ENCODE data around the gene SLC22A7.
A peak's percentile ranks its signal among the peaks of the same experiment; 100 is the strongest.

The SLC22A7 gene

GRCh38 chr6:43328528-43328927 lies 30.5 kb downstream of the SLC22A7 start:
- no peaks in the 10 kb centered on the region for H3K4me1 ChIP-seq
- H3K27me3 ChIP-seq = no peaks in the 10 kb centered on the region
- H3K9me3 ChIP-seq = no peaks in the 10 kb centered on the region
- no peak overlapping the region for H3K4me3 ChIP-seq (ENCODE audit: low read depth, low read length)
- no peaks in the 10 kb centered on the region for H3K36me3 ChIP-seq
- DNase-seq = no peak
- no peak for TF ChIP-seq CTCF (IDR thresholded peaks at IDR 0.05; ENCODE audit: low read depth, low read length)

- no peaks in the 10 kb centered on the region for H3K9me3 ChIP-seq
- H3K4me1 ChIP-seq = no peaks in the 10 kb centered on the region
- no peaks in the 10 kb centered on the region for H3K27me3 ChIP-seq
- no peak for TF ChIP-seq CTCF (IDR thresholded peaks at IDR 0.05; ENCODE audit: low read depth, low read length)
- no peak for DNase-seq
- no peak overlapping the region for H3K4me3 ChIP-seq (ENCODE audit: low read depth, low read length)
- H3K36me3 ChIP-seq = no peaks in the 10 kb centered on the region
Observed at GRCh38 chr6:43331470-43331869, 33.4 kb downstream of the SLC22A7 start.

- Histone ChIP-seq H3K4me3 (ENCODE audit: low read depth, low read length) (no peak overlapping the region), H3K9me3 (no peaks in the 10 kb centered on the region), H3K27me3 (no peaks in the 10 kb centered on the region), H3K36me3 (no peaks in the 10 kb centered on the region), H3K4me1 (no peaks in the 10 kb centered on the region)
- no peak for TF ChIP-seq CTCF (IDR thresholded peaks at IDR 0.05; ENCODE audit: low read depth, low read length)
- no peak for DNase-seq
Observed at GRCh38 chr6:43331891-43332290, 33.8 kb downstream of the SLC22A7 start.

- DNase-seq = no peak
- Histone ChIP-seq H3K9me3 (no peaks in the 10 kb centered on the region), H3K36me3 (peaks cover 12% of the 10 kb centered on the region), H3K27me3 (no peaks in the 10 kb centered on the region), H3K4me1 (no peaks in the 10 kb centered on the region), H3K4me3 (ENCODE audit: low read depth, low read length) (no peak overlapping the region)
- peak; percentile 62 for TF ChIP-seq CTCF (IDR thresholded peaks at IDR 0.05; ENCODE audit: low read depth, low read length)
Observed at GRCh38 chr6:43334466-43335095, 36.5 kb downstream of the SLC22A7 start.

GRCh38 chr6:43335469-43335868 lies 37.4 kb downstream of the SLC22A7 start:
- Histone ChIP-seq H3K9me3 (no peaks in the 10 kb centered on the region), H3K27me3 (no peaks in the 10 kb centered on the region), H3K36me3 (peaks cover 21% of the 10 kb centered on the region), H3K4me3 (ENCODE audit: low read depth, low read length) (no peak overlapping the region), H3K4me1 (no peaks in the 10 kb centered on the region)
- no peak for TF ChIP-seq CTCF (IDR thresholded peaks at IDR 0.05; ENCODE audit: low read depth, low read length)
- no peak for DNase-seq

DNA sequence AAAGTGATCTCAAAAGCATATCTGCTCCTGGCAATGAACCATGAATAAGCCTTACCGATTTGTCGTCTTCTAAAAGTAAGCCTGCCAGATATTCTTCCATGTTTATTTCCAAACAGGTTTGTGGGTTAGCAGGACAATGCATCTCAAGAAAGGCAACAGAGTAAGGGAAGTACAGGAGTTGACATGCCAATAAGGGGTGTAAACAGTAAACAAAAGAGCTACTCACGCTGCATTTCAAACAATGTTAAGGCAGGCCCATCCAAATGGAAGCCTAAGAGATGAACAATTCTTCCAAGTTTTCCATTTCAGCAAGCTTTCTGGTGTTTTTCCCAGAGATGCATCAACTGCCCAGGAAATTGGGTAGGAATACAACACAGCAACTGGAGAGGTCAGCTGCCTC lies 38.3 kb downstream of the SLC22A7 start:
- Histone ChIP-seq H3K9me3 (no peaks in the 10 kb centered on the region), H3K36me3 (peaks cover 29% of the 10 kb centered on the region), H3K4me3 (ENCODE audit: low read depth, low read length) (no peak overlapping the region), H3K27me3 (no peaks in the 10 kb centered on the region), H3K4me1 (no peaks in the 10 kb centered on the region)
- DNase-seq = no peak
- TF ChIP-seq CTCF (IDR thresholded peaks at IDR 0.05; ENCODE audit: low read depth, low read length) = no peak

All from BE2C (cell line).